GM18511 (cell line): Measurements from ENCODE around the gene C20orf202.
"Not testable (repeated sequence)": the region's sequence is repeated elsewhere in the genome, so short reads cannot be mapped to it uniquely, and the experiment has no call there.

Experiments
- ATAC-seq: cut with Tn5 transposase; IDR thresholded peaks from one replicate; pipeline ENCODE4 v1.9.1; 2021; ENCODE audit warnings: mild to moderate bottlenecking, moderate library complexity; ENCODE audit not compliant: unreplicated experiment

The C20orf202 gene

DNA sequence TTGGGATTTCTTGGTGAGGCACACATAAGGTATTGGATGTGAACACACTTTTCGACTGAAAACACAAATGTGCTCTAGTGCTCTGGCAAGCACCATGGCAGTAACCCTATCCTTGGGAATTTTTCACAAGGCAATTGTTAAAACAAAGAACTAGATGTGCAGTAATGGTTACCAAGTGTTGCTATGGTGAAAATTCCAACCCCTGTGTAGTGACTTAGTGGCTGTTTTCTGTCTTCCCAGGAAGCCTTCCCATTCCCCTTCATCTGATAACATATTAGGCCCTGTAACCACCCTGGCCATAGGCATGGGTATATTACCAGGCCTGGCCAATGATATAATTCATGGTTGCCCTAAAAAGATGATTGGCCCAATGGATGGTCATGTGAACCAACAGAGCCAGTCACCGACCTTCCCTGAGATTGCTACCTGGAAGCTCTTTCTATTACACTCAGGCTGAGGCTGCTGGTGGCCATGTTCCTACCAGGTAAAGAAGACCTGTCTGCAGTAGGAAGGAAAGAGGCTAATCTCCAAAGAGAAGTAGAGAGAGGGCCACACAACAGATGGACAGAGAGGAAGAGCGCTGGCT, 4.1 kb downstream of the C20orf202 start:
- no peak for ATAC-seq

DNA sequence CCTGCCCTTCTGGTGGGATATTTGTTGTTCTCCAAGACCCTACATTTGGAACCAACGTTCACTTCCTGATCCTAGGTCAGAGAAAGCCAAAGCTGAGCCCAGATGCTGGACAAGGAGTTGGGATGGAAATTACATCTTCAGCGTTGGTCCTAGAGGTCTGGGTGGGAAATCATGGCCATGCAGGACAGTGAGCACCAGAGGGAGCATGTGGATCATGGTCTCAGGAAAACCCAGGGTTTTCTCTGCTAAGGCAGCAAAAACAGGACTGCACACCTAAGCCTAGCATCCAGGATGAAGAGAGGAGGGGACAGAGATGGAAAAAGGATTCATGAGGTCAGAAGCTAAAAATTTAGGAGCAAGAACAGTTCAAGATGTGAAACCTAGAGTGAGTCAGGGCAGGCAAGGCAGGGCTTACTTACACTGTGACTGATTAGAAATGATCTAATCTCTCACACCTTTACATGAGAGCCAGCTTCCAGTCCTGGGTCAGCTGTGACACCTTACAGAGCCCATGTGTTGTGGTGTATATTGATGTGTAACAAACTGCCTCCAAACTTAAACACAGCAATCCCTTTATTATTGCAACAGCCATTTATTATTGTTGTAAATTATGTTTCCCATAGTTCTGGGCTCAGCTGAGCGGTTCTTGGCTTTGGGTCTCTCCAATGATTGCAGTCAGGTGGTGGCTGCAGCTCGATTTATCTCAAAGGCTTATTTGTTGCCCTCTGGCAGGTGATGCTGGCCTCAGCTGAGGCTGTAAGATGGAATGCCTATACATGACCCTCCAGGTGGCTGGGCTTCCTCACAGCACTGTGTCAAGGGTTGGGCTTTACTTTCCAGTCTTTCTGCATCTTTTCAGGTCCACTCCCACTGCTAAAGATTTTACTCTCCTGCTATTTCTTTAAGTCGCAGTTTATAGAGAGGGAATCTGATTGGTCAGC, 6.5 kb downstream of the C20orf202 start:
- no peak for ATAC-seq

DNA sequence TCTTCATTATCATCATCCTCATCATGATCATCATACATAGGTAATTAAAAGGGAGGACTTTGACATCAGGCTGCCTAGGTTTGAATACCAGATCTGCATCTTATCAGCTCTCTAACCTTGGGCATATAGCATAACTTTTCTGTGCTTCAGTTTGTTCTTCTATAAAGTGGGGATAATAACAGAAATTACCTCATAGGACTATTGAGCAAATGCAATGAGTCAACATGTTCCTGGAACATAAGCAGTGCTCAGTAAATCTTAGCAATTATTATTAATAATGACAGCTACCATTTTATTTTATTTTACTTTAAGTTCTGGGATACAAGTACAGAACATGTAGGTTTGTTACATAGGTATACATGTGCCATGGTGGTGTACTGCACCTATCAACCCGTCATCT, 7.2 kb downstream of the C20orf202 start:
- no peak for ATAC-seq

DNA sequence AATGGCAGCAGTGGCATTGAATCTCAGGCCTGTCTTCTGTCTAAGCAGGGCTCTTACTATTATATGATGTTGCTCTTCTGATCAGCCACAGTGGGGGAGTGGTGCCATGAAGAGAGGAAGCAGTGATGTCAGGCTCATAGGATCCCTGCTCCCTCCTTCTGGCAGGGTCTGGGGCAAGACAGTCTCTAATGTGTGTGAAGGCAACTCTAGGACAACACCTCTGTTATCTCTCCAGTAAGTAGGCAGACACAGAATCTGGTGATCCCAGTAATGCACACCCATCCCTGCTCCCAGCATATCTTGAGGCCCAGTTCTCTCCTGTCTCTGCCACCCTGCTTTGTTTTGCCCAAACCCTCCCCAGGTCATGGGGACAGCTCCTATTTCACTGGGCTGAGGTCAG, 8.8 kb downstream of the C20orf202 start:
- no peak for ATAC-seq

DNA sequence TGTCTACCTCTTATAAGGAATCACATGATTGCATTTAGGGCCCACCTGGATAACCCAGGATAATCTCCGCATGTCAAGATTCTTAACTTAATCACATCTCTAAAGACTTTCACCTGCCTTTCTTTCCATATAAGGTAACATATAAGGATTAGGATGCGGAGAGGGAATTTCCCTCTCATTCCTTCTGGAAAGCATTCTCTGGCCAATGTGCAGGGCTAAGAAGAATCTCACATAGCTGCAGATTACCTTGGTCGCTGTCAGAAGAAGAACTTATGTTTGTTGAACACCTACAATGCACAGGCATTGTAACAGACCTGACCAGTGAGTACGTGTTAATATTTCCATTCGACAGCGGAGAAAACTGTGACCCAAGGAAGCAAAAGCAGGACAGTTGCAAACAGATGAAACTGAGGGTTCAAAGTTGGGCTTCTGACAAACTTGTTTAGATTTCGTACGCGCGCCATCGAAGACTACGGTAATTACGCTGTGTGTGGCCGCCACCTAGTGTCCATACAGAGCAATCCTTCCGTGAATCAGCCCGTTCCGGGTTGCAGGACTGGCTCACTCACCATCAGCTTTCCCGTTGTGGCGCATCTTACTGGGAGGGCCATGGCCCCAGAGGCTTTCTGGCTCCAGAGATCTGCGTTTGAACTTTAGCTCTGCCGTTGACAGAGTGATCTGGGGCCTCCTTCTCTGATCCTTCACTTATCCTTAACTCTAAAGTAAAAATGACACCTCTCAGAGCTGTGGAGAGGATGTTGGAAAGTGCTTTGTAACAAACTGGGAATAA, 9.5 kb downstream of the C20orf202 start:
- no peak for ATAC-seq

DNA sequence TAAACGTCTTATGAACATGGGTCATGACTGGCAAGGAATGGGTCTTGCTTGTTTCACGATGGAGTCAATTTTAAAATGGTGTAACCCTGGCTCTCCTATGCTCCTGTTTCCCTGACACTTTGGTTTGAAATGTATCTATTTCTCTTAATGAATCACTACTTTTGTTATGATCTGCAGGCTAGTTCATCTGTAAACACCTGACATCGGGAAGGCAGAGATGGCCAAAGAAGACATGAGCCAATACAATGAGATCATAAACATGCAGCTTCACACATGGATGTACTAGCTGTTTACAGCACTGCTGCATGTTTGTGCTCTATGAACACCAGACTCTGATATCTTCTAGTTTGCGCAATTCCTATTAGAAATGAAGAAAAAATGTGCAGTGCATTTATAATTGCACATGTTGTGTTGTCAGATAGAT, 11.6 kb downstream of the C20orf202 start:
- no peak for ATAC-seq

DNA sequence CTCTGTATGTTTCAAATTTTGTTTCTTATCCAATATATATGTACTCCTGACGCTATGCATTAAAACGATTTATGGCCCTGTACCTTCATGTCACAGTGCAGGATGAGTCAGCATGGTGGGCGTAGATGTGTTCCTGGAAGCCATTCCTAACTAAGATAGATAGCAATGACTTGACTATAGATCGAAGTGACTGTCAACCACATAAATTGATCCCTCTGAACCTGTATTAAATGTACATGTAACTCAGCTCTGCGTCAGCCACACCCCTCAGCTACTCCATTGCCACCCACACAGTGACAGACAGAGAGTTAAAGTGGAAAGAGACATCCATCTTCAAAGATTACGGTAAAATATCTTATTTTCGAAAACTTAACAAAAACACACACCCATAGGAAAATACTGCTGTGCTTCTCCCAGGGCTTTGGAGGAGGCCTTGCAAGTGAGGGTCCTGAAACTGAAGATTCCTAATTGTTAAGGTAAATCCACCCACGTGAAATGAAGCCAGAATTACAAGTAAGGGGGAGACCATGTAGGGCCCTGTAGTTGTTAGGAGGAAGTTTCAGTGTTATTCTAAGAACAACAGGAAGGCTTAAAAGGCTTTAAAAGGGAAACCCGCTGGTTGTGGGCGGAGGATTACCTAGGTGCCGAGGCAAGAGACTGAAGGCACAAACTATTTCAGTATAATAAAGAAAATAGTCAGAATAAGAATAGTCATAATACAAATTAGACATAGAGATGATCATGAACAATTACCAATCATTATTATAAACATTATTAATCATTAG, 12.3 kb downstream of the C20orf202 start:
- ATAC-seq = no peak

DNA sequence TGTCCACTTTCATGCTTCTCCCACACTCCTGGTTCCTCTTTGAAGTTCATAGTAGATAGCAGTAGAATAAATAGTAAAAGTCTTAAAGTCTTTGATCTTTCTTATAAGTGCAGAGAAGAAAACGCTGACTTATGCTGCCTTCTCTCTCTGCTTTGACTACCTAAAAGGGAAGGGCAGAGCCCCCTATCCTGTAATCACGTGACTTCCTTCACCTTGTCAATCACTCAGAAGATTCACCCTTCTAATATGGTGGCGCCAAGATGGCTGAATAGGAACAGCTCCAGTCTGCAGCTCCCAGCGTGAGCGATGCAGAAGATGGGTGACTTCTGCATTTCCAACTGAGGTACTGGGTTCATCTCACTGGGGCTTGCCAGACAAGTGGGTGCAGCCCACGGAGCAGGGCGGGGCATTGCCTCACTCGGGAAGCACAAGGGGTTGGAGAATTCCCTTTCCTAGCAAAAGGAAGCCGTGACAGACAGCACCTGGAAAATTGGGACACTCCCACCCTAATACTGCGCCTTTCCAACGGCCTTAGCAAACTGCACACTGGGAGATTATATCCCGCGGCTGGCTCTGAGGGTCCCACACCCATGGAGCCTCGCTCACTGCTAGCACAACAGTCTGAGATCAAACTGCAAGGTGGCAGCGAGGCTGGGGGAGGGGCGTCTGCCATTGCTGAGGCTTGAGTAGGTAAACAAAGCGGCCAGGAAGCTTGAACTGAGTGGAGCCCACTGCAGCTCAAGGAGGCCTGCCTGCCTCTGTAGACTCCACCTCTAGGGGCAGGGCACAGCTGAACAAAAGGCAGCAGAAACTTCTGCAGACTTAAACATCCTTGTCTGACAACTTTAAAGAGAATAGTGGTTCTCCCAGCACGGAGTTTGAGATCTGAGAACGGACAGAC, 13.5 kb downstream of the C20orf202 start:
- not testable (repeated sequence) for ATAC-seq

DNA sequence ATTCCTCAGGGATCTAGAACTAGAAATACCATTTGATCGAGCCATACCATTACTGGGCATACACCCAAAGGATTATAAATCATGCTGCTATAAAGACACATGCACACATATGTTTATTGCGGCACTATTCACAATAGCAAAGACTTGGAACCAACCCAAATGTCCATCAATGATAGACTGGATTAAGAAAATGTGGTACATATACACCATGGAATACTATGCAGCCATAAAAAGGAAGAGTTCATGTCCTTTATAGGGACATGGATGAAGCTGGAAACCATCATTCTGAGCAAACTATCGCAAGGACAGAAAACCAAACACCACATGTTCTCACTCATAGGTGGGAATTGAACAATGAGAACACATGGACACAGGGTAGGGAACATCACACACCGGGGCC, 19.5 kb downstream of the C20orf202 start:
- ATAC-seq = not testable (repeated sequence)

DNA sequence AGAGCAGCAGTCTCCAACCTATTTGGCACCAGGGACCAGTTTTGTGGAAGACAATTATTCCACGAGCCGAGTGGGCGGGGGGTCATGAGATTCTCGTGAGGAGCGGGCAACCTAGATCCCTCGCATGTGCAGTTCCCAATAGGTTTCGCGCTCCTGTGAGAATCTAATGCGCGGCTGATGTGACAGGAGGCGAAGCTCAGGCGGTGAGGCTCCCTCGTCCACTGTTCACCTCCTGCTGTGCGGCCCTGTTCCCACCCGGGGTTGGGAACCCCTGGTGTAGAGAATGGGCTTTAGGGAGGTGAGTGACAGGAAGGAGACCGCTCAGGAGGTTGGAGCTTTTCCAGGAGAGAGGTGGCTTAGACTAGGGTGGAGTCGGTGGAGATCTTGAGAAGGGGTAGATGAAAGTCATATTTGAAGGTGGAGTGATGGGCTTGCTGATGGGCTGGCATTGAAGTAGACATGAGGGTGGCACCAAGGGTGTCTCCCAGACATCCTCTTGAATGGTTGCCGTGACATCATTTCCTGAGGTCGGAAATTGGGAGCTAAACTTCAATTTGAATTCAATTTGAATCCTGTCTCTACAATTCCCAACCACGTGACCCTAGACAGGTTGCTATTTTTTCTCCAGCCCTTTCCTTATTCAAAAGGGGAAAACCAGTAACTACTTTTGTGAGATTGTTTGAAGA, 21.1 kb downstream of the C20orf202 start:
- ATAC-seq = no peak

DNA sequence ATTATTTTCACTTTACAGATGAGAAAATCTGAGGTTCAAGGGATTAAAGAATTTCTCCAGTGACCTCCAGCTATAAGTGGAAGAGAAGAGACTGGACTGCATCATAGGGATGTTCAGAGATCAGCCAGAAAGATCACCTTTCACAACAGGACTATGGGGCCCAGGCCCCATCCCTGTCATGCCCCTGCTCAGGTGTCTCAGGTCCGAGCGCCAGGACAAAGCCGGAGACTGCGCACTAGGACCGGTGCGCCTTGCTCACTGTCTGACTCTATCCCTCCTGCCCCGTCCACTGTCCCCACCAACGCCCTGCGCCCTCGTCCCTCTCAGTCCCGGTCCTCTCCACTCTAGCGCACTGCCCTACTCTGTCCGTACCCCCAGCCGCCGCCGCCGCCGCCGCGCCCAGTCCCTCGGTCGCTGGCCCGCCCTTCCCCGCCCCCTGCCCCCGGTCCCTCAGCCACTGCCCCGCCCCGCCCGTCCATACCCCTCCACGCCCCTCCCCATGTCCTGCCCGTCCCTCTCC, 22.1 kb downstream of the C20orf202 start:
- ATAC-seq = no peak

DNA sequence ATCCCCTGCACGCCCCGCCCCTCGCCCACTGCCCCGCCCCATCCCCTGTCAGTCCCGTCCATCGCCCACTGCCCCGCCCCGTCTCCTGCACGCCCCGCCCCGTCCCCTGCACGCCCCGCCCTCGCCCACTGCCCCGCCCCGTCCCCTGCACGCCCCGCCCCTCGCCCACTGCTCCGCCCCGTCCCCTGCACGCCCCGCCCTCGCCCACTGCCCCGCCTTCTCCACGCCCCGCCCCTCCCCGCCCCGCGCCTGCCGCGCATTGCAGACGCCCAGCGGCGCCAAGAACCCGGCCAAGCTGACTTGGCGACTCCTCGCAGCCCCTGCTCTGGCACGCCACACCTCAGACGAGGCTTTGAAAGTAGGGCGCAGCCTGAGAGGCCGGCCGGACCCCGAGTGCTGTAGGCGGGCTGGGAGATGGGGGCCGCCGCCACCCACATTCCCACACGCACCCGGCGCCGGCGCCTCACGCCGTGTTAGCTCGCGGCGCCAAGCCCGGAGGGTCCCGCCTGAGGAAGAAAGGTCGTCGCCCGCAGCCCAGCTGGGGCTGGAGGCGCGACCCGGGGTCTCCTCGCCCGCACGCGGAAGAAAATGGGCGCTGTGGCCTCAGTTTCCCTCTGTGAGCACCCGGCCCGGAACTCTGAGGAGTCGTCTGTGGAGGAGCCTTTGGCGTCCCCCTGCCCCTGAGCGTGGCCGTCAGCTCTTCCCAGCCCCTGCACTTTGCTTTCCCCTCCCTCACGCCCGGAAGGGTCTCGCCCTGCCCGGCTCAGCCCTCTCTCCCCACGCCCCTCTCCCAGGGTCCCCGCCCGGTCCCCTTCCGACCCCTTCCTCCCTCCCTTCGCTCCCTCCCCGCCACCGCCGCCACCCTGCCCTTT, 22.8 kb downstream of the C20orf202 start, which contains the start of gene RAD21L1:
Gene RAD21L1 (plus strand): TSS at position 262 of the 872 bp plus-strand sequence. CDS start 2,410 bp downstream, outside the sequence.
- no peak for ATAC-seq

DNA sequence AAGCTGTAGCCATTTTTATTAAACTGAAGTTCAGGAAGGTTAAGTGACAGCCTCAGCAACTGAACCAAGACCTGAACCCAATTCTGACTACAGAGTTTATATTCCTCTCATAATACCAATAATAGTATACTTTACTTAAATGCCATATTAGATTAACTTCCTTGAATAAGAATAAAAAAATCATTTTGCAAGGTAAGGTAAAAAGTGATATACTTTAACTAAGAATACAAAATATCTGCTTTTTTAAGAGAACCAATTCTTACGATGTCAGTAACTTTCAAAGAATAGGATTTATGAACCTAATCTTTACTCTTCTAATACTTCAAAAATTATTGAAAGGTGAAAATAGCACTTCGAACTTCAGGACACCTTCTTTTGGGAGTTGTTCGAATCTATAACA, 26.3 kb downstream of the C20orf202 start:
- no peak for ATAC-seq

DNA sequence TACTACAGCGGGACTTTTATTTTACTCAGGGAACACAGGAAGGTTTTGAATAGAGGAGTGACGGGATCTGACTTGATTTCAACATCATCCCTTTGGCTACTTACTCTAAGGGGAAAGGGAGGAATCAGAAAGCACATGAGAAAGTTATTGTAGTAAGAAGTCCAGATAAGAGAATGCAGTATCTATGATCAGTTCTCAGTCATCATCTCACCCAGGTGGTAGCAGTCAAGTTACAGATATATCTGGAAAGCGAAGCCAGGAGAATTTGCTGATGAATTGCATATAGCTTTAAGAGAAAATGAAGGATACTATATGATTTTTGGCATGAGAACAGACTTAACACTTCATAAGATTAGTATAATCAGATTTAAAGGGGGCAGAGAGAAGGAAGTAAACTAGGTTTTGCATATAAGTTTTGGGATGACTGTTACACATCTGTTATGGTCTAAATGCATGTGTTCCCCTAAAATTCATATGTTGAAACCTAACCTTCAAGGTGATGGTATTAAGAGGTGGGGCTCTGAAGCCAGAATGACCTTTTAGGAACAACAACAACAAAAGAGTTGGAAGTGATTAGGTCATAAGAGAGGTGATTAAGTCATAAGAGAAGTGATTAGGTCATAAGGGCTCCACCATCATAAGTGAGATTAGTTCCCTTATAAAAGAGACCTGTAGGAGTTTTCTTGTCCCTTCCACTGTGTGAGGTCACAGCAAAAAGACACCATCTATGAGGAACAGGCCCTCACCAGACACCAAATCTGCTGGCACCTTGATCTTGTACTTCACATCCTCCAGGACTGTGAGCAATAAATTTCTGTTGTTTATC, 29.2 kb downstream of the C20orf202 start:
- no peak for ATAC-seq

DNA sequence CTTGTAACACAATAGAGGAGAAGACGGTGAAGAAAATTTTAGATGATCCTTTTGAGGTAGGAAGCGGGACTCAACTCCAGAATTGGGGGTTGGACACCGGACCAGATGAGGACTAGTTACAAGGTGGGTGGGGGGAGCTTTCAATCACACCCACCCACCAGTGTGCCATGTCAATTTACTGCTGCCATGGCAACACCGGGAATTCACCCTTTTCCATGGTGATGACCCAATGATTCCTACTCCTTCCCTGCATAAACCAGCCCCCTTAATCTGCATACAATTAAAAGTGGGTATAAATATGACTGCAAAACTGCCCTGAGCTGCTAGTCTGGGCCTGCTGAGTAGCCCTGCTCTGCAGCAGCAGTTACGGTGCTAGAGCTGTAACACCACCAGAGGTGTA, 37.3 kb downstream of the C20orf202 start:
- ATAC-seq = no peak

DNA sequence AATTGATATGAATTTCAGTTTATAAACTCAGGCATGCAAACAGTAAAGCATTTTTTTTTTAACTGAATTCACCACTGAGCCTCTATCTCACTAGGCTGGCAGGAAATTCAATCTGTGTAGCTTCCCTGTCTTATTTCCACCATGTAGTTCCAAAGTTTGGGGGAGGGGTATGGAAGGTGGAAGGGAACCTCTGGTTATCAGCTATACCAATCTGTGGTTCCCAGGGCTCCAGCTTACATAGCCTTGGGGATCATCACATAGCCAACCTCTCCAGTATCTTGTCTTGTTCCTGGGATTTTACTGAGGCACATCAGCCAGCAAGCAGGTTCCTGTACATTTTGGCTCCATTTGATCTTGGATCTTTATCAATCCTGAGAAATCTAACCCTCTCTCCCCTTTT, 38.2 kb downstream of the C20orf202 start:
- no peak for ATAC-seq

DNA sequence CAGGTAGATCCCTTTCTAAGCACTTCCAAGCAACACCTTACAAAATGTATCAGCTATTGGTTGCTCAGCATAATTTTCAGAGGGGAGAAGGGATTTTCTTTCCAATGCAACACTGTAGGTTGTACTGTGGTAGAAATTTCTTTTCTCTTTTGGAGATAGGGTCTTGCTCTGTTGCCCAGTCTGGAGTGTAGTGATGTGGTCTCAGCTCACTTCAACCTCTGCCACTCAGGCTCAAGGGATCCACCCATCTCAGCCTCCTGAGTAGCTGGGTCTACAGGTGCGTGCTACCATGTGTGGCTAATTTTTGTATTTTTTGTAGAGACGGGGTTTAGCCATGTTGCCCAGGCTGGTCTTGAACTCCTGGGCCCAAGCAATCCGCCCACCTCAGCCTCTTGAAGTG, 38.8 kb downstream of the C20orf202 start:
- ATAC-seq = no peak
